ENCODE measurements around the gene L3MBTL4.

L3MBTL4 gene

GRCh38 chr18:5937121-5937520, 477.6 kb downstream of the L3MBTL4 start:
- H3K27ac Mint-ChIP-seq, result no peak overlapping the region
- ATAC-seq (ENCODE audit: low read depth), result no peak
- H3K9me3 Mint-ChIP-seq, result no peaks in the 10 kb centered on the region
- H3K4me1 Mint-ChIP-seq, result no peaks in the 10 kb centered on the region
- H3K36me3 Mint-ChIP-seq, result no peaks in the 10 kb centered on the region
- H3K4me3 Mint-ChIP-seq, result no peak overlapping the region
- DNase-seq (ENCODE audit: low spot score in 2 of 2), result no peak
- peaks cover 5% of the 10 kb centered on the region for H3K27me3 Mint-ChIP-seq

GRCh38 chr18:5930789-5931188, 483.9 kb downstream of the L3MBTL4 start:
- H3K27me3 Mint-ChIP-seq, result peaks cover 5% of the 10 kb centered on the region
- H3K36me3 Mint-ChIP-seq, result peaks cover 4% of the 10 kb centered on the region
- no peaks in the 10 kb centered on the region for H3K4me1 Mint-ChIP-seq
- DNase-seq (ENCODE audit: low spot score in 2 of 2) (no peak), ATAC-seq (ENCODE audit: low read depth) (no peak)
- H3K4me3 Mint-ChIP-seq, result no peak overlapping the region
- no peak overlapping the region for H3K27ac Mint-ChIP-seq
- peaks cover 9% of the 10 kb centered on the region for H3K9me3 Mint-ChIP-seq

GRCh38 chr18:5918205-5918858, 496.4 kb downstream of the L3MBTL4 start:
- ATAC-seq (ENCODE audit: low read depth) (no peak), DNase-seq (ENCODE audit: low spot score in 2 of 2) (no peak)
- no peak overlapping the region for H3K27ac Mint-ChIP-seq
- H3K27me3 Mint-ChIP-seq, result peaks cover 9% of the 10 kb centered on the region
- H3K9me3 Mint-ChIP-seq, result peaks cover 1% of the 10 kb centered on the region
- H3K4me3 Mint-ChIP-seq, result no peak overlapping the region
- H3K36me3 Mint-ChIP-seq, result no peaks in the 10 kb centered on the region
- no peaks in the 10 kb centered on the region for H3K4me1 Mint-ChIP-seq

GRCh38 chr18:5914951-5915350, 499.8 kb downstream of the L3MBTL4 start:
- H3K36me3 Mint-ChIP-seq, result no peaks in the 10 kb centered on the region
- H3K4me1 Mint-ChIP-seq, result no peaks in the 10 kb centered on the region
- peaks cover 7% of the 10 kb centered on the region for H3K27me3 Mint-ChIP-seq
- no peak overlapping the region for H3K27ac Mint-ChIP-seq
- H3K4me3 Mint-ChIP-seq, result no peak overlapping the region
- peaks cover 1% of the 10 kb centered on the region for H3K9me3 Mint-ChIP-seq
- ATAC-seq (ENCODE audit: low read depth), result no peak
- no peak for DNase-seq (ENCODE audit: low spot score in 2 of 2)

- H3K27ac Mint-ChIP-seq, result no peak overlapping the region
- ATAC-seq (ENCODE audit: low read depth) (no peak), DNase-seq (ENCODE audit: low spot score in 2 of 2) (no peak)
- H3K4me3 Mint-ChIP-seq, result no peak overlapping the region
- H3K4me1 Mint-ChIP-seq, result no peaks in the 10 kb centered on the region
- H3K27me3 Mint-ChIP-seq, result peaks cover 5% of the 10 kb centered on the region
- H3K36me3 Mint-ChIP-seq, result no peaks in the 10 kb centered on the region
- peaks cover 1% of the 10 kb centered on the region for H3K9me3 Mint-ChIP-seq
Measured at GRCh38 chr18:5914016-5914415, 500.7 kb downstream of the L3MBTL4 start.

GRCh38 chr18:5912566-5912965, 502.1 kb downstream of the L3MBTL4 start:
- Mint-ChIP-seq H3K9me3 (peaks cover under 1% of the 10 kb centered on the region), H3K36me3 (no peaks in the 10 kb centered on the region), H3K4me1 (no peaks in the 10 kb centered on the region), H3K27ac (no peak overlapping the region), H3K4me3 (no peak overlapping the region), H3K27me3 (peaks cover 4% of the 10 kb centered on the region)
- DNase-seq (ENCODE audit: low spot score in 2 of 2) (no peak), ATAC-seq (ENCODE audit: low read depth) (no peak)

- Mint-ChIP-seq H3K27ac (no peak overlapping the region), H3K9me3 (peaks cover 1% of the 10 kb centered on the region), H3K27me3 (peaks cover 2% of the 10 kb centered on the region), H3K36me3 (no peaks in the 10 kb centered on the region), H3K4me1 (no peaks in the 10 kb centered on the region), H3K4me3 (no peak overlapping the region)
- no peak for ATAC-seq (ENCODE audit: low read depth)
- no peak for DNase-seq (ENCODE audit: low spot score in 2 of 2)
Measured at GRCh38 chr18:5909125-5909524, 505.6 kb downstream of the L3MBTL4 start.
